Kidney (tissue), 14 donors: ENCODE measurements around the gene DCLK3. TPM values are rescaled to one million over a fixed set of nuclear protein-coding genes. Genes with fewer than 3 reads are reported as not detected.

Experiments
- DNase-seq, 5 donors: peaks; one replicate each; pipeline ENCODE4 v3.0.0-alpha.2; 2013 to 2020
- FAIRE-seq: peaks from 2 replicates; lab custom pipeline; 2012; peaks lifted over from hg19 to GRCh38; lab: Jason Lieb, UNC
- H3K27ac ChIP-seq, 2 donors: one replicate each; pipeline ENCODE4 v1.7.0; 2013; ENCODE audit warnings: low read depth in 2 of 2, low read length in 2 of 2, inconsistent platforms in 1 of 2
- H3K27me3 ChIP-seq: one replicate; pipeline ENCODE4 v1.7.1; 2013; ENCODE audit warnings: low read length, inconsistent platforms; ENCODE audit not compliant: control insufficient read depth, insufficient read depth
- H3K36me3 ChIP-seq, 3 donors: one replicate each; pipeline versions ENCODE4 v1.7.0 to v1.7.1; 2013; ENCODE audit warnings: low read length in 3 of 3, control low read depth in 1 of 3, inconsistent platforms in 1 of 3; ENCODE audit not compliant: insufficient read depth in 3 of 3, control insufficient read depth in 2 of 3
- H3K4me1 ChIP-seq, 3 donors: one replicate each; pipeline versions ENCODE4 v1.7.0 to v1.7.1; 2013; ENCODE audit warnings: low read length in 3 of 3, inconsistent platforms in 1 of 3, low read depth in 1 of 3; ENCODE audit not compliant: control insufficient read depth in 2 of 3, insufficient read depth in 2 of 3
- H3K4me3 ChIP-seq, 3 donors: one replicate each; pipeline versions ENCODE4 v1.7.0 to v1.8.1; 2013; ENCODE audit warnings: low read length in 3 of 3, control low read depth in 1 of 3, inconsistent platforms in 1 of 3
- H3K9ac ChIP-seq, 3 donors: one replicate each; pipeline versions ENCODE4 v1.7.0 to v1.7.1; 2013; ENCODE audit warnings: low read length in 3 of 3, control low read depth in 1 of 3, inconsistent platforms in 1 of 3
- H3K9me3 ChIP-seq, 3 donors: one replicate each; pipeline versions ENCODE4 v1.7.0 to v1.7.1; 2013; ENCODE audit warnings: low read length in 3 of 3, control low read depth in 1 of 3, inconsistent platforms in 1 of 3; ENCODE audit not compliant: control insufficient read depth in 2 of 3, insufficient read depth in 1 of 3
- intact Hi-C: fragments of 100-400 bp; cut with DNase I; formaldehyde crosslinking; loops from one replicate; pipeline ENCODE4 v1.11.1; 2022
- polyA plus RNA-seq: library from polyadenylated mRNA; stranded (reverse); fragments of 350-450 nt; fragmentation: Illumina TruSeq; extraction: RNeasy Lipid Tissue Mini Kit (QIAGEN cat#74804); gene quantifications from one replicate; pipeline ENCODE4 v1.2.3, GENCODE V29; 2014; ENCODE audit warnings: low read depth, low replicate concordance; ENCODE audit not compliant: insufficient read depth
- total RNA-seq: library from RNA; stranded (reverse); fragmentation: NEBNext Ultra II Directional; extraction: Animal tissue kit (Norgen Biotek cat#: 25700); gene quantifications from one replicate; pipeline ENCODE4 v1.2.1, GENCODE V29; 2021
- TF ChIP-seq, protein P1 (sequence below): IDR thresholded peaks from 3 replicates; pipeline ENCODE4 v1.5.1; 2012; ENCODE audit warnings: mild to moderate bottlenecking, moderate library complexity, borderline replicate concordance; ENCODE audit not compliant: insufficient read depth; ENCODE audit errors: extremely low read depth
- donor health status: control.
- donor health status: control.
- donor health status: control.
- donor health status: control.
- donor health status: control.
- donor health status: DM: yes; HTN: yes; CAD: no.
- donor health status: Normal renal cell carcinoma (clear cell type).

The DCLK3 gene
- total and polyA plus RNA-seq, 2 donors from 2014 or later, result not detected

DNA sequence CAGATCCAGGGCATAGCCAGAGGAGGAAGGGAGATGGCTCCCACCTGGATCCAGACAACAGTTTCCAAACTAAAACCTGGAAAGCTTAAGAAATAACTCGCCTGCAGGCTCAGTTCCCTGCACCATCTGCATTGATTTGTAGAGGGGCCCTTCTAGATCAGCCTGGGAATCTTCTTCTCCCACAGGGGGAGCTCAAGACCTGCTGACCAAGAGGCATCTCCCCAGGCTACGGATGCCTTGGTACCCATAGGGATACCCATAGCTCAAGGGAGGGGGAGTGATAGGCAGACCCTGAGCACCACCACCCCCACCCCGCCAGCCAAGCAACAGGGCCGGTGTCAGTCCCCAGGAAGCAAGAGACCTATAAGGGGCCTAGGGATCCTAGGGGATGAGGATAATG, 28.0 kb upstream of the DCLK3 start:
- no peaks in the 10 kb centered on the region for H3K9me3 ChIP-seq
- no peaks in the 10 kb centered on the region for H3K36me3 ChIP-seq
- H3K4me1 ChIP-seq, result no peaks in the 10 kb centered on the region
- H3K27ac ChIP-seq, result no peak overlapping the region
- no peak for FAIRE-seq
- H3K4me3 ChIP-seq, result no peak overlapping the region
- DNase-seq, result peak in 4 of 5 donors; percentile 23 to 41 (median 34)
- no peaks in the 10 kb centered on the region for H3K27me3 ChIP-seq
- intact Hi-C loops, result no loop called here
- TF ChIP-seq, protein P1, sequence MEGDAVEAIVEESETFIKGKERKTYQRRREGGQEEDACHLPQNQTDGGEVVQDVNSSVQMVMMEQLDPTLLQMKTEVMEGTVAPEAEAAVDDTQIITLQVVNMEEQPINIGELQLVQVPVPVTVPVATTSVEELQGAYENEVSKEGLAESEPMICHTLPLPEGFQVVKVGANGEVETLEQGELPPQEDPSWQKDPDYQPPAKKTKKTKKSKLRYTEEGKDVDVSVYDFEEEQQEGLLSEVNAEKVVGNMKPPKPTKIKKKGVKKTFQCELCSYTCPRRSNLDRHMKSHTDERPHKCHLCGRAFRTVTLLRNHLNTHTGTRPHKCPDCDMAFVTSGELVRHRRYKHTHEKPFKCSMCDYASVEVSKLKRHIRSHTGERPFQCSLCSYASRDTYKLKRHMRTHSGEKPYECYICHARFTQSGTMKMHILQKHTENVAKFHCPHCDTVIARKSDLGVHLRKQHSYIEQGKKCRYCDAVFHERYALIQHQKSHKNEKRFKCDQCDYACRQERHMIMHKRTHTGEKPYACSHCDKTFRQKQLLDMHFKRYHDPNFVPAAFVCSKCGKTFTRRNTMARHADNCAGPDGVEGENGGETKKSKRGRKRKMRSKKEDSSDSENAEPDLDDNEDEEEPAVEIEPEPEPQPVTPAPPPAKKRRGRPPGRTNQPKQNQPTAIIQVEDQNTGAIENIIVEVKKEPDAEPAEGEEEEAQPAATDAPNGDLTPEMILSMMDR, result no peak
- H3K9ac ChIP-seq, result no peak overlapping the region

DNA sequence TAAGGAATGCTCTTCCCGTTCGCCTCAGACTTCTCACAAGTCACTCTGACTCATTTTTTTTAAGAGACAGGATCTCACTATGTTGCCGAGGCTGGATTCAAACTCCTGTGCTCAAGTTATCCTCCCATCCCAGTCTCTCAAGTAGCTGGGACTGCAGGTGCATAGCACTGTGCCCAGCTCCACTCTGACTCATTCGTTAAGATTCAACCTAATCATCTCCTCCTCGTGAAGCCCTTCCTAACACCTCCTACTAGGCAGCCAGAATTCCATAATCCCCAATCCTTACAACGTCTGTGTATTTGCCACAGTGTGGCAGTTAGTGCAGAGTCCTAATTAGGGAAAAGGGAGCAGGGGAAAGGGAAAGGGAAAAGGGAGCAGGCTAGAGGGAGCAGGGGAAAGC, 26.4 kb upstream of the DCLK3 start:
- no peak for DNase-seq
- Histone ChIP-seq H3K36me3 (no peaks in the 10 kb centered on the region), H3K27ac (no peak overlapping the region), H3K4me1 (no peaks in the 10 kb centered on the region), H3K9me3 (no peaks in the 10 kb centered on the region), H3K27me3 (no peaks in the 10 kb centered on the region), H3K9ac (no peak overlapping the region), H3K4me3 (no peak overlapping the region)
- intact Hi-C loops, result no loop called here
- no peak for FAIRE-seq
- TF ChIP-seq, protein P1, result no peak

DNA sequence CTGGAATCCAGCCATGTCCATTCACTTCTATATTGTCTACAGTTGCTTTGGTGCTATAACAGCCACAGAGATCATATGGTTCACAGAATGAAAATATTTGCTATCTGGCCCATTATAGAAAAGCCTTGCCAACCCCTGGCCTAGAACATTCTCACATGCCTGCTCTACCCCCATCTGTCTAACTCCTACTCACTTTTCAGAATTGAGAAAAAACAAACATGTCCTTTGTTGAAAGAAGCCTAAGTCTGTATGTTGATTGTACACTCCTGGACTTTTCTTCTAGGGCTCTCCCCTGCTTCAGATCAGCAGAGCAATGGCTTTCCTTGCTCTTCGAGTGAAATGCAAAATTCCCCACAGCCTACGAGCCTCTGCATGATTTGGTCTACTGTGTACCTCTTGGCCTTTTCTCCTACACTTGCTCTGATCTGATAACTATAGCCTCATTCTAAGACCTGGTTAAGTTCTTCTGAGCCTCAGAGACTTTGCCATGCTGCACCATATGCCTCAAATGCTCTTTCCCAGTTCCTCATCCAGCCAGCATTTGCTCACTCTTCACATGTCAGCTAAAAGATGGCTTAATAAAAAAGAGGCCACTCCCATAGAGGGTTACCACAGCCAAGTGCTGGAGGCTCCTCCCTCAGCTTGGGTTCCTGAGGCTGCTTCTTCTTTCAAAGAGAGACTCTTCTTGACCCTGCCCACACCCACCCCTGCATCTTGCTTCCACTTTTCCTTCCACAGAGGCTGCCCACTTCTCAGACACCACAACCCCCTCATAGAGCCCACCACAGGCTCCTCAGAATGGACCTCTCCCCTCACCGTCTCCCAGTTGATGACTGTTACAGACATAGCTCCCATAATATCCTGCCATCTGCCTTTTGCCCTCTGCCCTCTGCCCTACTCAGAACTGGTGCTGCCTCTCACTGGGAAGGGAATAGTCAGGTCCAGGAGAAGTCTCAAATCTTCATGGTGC, 22.9 kb upstream of the DCLK3 start:
- DNase-seq (no peak), FAIRE-seq (no peak)
- intact Hi-C loops, result no loop called here
- TF ChIP-seq, protein P1, result no peak
- Histone ChIP-seq H3K36me3 (no peaks in the 10 kb centered on the region), H3K4me1 (no peaks in the 10 kb centered on the region), H3K27ac (no peak overlapping the region), H3K9ac (no peak overlapping the region), H3K4me3 (no peak overlapping the region), H3K27me3 (no peaks in the 10 kb centered on the region), H3K9me3 (no peaks in the 10 kb centered on the region)
